ENCODE data around the gene LY9.

The LY9 gene

DNA sequence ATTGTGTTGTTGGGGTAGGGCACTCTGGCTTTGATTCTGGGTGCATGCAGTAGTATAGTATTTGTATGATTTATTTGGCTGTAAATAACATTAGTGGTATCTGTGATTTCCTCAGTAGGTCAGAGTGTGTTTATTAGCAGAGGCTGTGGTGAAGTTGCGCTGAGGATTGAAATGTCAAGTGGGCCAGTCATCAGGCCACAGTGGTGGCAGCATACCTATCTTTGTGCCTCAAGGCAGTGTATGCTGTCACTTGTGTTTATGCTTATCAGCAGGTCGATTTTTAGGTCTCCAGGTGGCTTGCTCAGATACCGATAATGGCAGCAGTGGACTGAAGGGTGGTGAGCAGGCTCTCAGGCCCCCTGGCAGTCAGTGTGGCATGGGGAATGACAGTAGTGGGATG lies 11.3 kb downstream of the LY9 start:
- no peak overlapping the region for H3K4me3 ChIP-seq (ENCODE audit: low read length)
- no peaks in the 10 kb centered on the region for H3K9me2 ChIP-seq (replicated peaks; ENCODE audit: control insufficient read depth, low read length)
- H4K20me1 ChIP-seq (ENCODE audit: control insufficient read depth, insufficient read depth, low read depth, low read length), result no peaks in the 10 kb centered on the region
- no peaks in the 10 kb centered on the region for H3K36me3 ChIP-seq (ENCODE audit: control insufficient read depth, low read length)
- TF ChIP-seq, protein P1, sequence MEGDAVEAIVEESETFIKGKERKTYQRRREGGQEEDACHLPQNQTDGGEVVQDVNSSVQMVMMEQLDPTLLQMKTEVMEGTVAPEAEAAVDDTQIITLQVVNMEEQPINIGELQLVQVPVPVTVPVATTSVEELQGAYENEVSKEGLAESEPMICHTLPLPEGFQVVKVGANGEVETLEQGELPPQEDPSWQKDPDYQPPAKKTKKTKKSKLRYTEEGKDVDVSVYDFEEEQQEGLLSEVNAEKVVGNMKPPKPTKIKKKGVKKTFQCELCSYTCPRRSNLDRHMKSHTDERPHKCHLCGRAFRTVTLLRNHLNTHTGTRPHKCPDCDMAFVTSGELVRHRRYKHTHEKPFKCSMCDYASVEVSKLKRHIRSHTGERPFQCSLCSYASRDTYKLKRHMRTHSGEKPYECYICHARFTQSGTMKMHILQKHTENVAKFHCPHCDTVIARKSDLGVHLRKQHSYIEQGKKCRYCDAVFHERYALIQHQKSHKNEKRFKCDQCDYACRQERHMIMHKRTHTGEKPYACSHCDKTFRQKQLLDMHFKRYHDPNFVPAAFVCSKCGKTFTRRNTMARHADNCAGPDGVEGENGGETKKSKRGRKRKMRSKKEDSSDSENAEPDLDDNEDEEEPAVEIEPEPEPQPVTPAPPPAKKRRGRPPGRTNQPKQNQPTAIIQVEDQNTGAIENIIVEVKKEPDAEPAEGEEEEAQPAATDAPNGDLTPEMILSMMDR (IDR thresholded peaks at IDR 0.05; ENCODE audit: low read depth, low read length, poor library complexity, severe bottlenecking), result no peak
- TF ChIP-seq EZH2phosphoT487 (IDR thresholded peaks at IDR 0.05; ENCODE audit: borderline replicate concordance, low read length), result no peak
- H3K4me2 ChIP-seq (ENCODE audit: low read length), result no peak overlapping the region
- no peaks in the 10 kb centered on the region for H3K79me2 ChIP-seq (ENCODE audit: control insufficient read depth, low read length)
- H3K27me3 ChIP-seq (ENCODE audit: control insufficient read depth, low read length), result no peaks in the 10 kb centered on the region; the same call in 1 of the 2 replicates
- H3F3A ChIP-seq (ENCODE audit: control insufficient read depth, insufficient read depth), result no peaks in the 10 kb centered on the region
- no peak overlapping the region for H3K27ac ChIP-seq (ENCODE audit: low read depth, low read length)
- 0 out of 2 replicates have a peak, but pooled peaks cover 7% of the 10 kb centered on the region for H3K9me3 ChIP-seq (ENCODE audit: control insufficient read depth, insufficient read depth, low read length)
- no peaks in the 10 kb centered on the region for H3K4me1 ChIP-seq (ENCODE audit: control insufficient read depth, low read length)

DNA sequence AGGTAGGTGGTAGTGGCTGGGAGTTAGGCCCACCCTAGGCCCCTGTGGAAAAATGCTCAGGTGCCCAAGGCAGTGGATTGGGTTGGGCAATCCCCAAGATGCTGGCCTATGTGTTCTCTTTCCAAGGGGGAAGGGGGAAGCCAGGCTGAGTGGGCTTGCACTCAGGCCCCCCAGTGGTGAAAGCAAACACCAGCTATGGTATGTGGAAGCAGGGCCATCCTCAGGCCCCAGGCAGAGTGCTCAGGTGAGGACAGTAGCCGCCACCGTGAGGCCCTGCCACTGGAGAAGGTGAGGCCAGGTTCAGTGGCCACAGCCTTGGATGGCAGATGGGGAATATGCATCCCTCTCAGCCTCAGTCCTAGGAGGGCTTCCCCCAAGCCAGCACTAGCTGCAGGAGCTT lies 11.8 kb downstream of the LY9 start:
- H3K4me3 ChIP-seq (ENCODE audit: low read length), result no peak overlapping the region
- H3K36me3 ChIP-seq (ENCODE audit: control insufficient read depth, low read length), result no peaks in the 10 kb centered on the region
- no peaks in the 10 kb centered on the region for H3F3A ChIP-seq (ENCODE audit: control insufficient read depth, insufficient read depth)
- no peak for TF ChIP-seq EZH2phosphoT487 (IDR thresholded peaks at IDR 0.05; ENCODE audit: borderline replicate concordance, low read length)
- TF ChIP-seq, protein P1 (IDR thresholded peaks at IDR 0.05; ENCODE audit: low read depth, low read length, poor library complexity, severe bottlenecking), result no peak
- H3K4me1 ChIP-seq (ENCODE audit: control insufficient read depth, low read length), result no peaks in the 10 kb centered on the region
- no peak overlapping the region for H3K4me2 ChIP-seq (ENCODE audit: low read length)
- H3K79me2 ChIP-seq (ENCODE audit: control insufficient read depth, low read length), result no peaks in the 10 kb centered on the region
- H4K20me1 ChIP-seq (ENCODE audit: control insufficient read depth, insufficient read depth, low read depth, low read length), result no peaks in the 10 kb centered on the region
- H3K27ac ChIP-seq (ENCODE audit: low read depth, low read length), result no peak overlapping the region
- H3K9me3 ChIP-seq (ENCODE audit: control insufficient read depth, insufficient read depth, low read length), result 0 out of 2 replicates have a peak, but pooled peaks cover 7% of the 10 kb centered on the region
- no peaks in the 10 kb centered on the region; the same call in 1 of the 2 replicates for H3K27me3 ChIP-seq (ENCODE audit: control insufficient read depth, low read length)
- no peaks in the 10 kb centered on the region for H3K9me2 ChIP-seq (replicated peaks; ENCODE audit: control insufficient read depth, low read length)

DNA sequence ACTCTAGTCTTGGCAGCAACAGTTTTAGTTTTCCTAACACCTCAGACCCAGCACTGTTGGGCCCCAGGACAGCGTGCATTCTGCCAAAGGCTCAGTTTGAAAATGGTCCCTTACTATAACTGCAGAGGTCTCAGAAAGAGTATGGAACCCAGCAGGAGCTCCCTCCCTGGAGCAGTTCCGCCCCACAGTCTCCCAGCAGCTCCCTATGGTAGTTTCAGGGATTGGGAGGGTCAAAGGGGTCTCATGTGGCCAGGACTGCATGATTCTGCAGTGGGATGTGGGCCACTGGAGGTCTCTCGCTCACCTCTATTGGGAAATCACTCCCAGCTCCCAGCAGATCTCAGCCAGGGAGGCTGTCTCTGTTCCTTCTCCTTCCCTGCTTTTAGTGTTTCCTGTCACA lies 12.3 kb downstream of the LY9 start:
- Histone ChIP-seq H4K20me1 (ENCODE audit: control insufficient read depth, insufficient read depth, low read depth, low read length) (no peaks in the 10 kb centered on the region), H3K4me1 (ENCODE audit: control insufficient read depth, low read length) (no peaks in the 10 kb centered on the region), H3K4me2 (ENCODE audit: low read length) (no peak overlapping the region), H3K79me2 (ENCODE audit: control insufficient read depth, low read length) (no peaks in the 10 kb centered on the region), H3K4me3 (ENCODE audit: low read length) (no peak overlapping the region), H3K9me2 (replicated peaks; ENCODE audit: control insufficient read depth, low read length) (no peaks in the 10 kb centered on the region), H3K9me3 (ENCODE audit: control insufficient read depth, insufficient read depth, low read length) (0 out of 2 replicates have a peak, but pooled peaks cover 7% of the 10 kb centered on the region), H3K27ac (ENCODE audit: low read depth, low read length) (no peak overlapping the region), H3K36me3 (ENCODE audit: control insufficient read depth, low read length) (no peaks in the 10 kb centered on the region), H3F3A (ENCODE audit: control insufficient read depth, insufficient read depth) (no peaks in the 10 kb centered on the region), H3K27me3 (ENCODE audit: control insufficient read depth, low read length) (no peaks in the 10 kb centered on the region; the same call in 1 of the 2 replicates)
- no peak for TF ChIP-seq EZH2phosphoT487 (IDR thresholded peaks at IDR 0.05; ENCODE audit: borderline replicate concordance, low read length)
- TF ChIP-seq, protein P1 (IDR thresholded peaks at IDR 0.05; ENCODE audit: low read depth, low read length, poor library complexity, severe bottlenecking), result no peak
